ENCODE data around the gene GLIS1.
A peak's percentile ranks its signal among the peaks of the same experiment; 100 is the strongest.

Gene GLIS1

DNA sequence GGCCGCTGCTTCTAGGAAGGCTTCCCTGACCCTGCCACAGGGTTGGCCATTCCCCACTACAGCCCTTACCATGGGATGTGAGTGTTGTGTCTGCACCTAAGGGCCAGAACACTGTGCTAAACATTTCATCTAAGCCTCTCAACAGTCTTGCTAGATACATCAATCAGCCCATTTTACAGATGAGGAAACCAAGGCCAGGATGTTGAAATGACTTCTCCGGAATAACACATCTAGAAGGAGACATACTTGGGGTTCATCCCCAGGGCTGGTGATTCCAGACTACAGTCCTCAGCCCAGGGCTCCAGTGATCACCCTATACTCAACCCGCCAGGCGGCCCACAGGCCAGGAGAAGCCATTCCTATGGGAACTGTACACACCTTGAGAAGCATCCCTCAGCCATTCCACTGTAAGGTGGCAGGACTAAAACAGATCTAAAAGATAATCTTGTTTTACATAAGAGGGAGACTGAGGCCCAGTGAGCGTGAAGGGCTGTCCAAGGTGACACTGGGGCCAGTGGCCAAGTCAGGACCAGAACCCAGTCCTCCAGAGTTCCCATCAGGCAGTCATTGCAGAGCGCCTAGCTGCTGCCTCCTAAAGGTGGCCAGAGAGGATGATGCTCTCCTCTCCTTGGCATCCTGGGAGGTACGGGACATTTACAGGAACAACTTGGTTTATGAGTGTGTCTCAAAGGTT lies 119.5 kb downstream of the GLIS1 start:
- TF ChIP-seq CTCF (IDR thresholded peaks at IDR 0.05): no peak
- peak; percentile 35 for DNase-seq (ENCODE audit: low spot score)
- Histone ChIP-seq H3K4me3 (no peak overlapping the region), H3K27ac (no peak overlapping the region)

DNA sequence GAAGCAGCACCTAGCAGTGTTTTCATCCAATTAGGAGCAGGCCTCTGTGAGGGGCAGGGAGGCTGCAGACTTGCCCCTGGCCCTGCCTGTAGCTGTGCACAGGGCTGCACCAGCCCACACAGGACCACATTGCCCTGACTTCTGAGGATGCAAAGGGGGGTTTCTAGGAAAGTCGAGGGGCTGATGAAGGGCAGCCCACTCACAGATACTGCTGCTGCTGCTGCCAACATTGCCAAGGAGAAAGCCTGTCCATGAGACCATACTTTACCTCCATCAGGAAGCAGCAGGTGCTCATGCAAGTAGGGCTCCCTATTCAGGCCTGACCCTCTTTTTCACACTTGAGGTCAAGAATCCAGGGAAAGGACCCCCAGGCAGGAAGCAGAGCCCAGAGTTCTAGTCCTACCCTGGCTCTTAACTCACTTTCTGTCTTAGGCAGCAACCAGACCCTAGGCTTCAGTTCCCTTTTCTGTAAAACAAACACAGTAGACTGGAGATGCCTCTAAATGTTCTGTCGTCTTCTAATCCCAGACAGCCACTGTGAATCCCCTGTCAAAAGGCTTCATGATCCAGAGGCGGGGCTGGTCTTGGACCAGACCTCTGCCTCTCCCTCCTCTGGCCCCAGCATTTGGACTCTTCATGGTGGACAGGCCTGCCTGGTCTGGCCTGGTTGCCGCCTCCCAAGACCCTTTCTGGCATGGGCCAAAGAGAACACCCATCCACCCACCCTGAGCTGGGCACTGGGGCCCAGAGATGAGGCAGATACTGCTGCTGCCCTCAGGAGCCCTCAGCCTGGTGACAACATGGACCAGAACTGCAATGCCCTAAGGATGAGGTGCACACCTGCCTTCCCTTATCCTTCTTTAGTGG lies 120.2 kb downstream of the GLIS1 start:
- DNase-seq (ENCODE audit: low spot score): peak; percentile 35
- H3K27ac ChIP-seq: no peak overlapping the region
- H3K4me3 ChIP-seq: no peak overlapping the region
- no peak for TF ChIP-seq CTCF (IDR thresholded peaks at IDR 0.05)

DNA sequence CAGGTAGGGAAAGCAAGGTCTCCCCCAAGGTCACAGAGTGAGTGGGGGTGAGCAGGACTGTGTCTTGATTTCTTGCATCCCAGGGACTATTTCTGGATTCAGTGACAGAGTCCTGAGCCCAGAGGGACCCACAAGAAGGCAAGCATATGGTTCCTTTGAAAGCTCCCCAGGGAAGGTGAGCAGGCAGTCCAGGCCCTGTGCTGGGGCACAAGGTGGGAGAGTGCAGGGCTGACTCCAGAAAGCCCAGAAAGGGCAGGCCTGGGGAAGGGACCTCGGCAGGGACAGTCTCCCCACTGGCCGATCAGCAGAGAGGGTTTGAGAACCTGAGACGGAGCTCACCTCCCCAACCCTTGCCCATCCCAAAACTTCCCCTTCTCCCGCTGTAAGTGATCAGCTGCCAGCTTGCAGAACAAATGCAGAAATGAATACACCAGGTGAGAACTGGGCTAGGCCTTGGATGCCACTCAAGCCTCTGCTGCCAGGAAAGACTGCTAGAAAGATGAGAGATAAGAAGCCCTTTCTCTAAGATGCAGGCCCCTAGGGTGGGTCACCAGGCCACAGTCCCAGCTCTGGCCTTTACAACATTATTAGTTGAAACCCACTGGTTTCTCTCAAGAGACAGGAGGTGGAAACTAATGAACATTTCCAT lies 121.0 kb downstream of the GLIS1 start:
- H3K4me3 ChIP-seq: no peak overlapping the region
- TF ChIP-seq CTCF (IDR thresholded peaks at IDR 0.05): no peak
- DNase-seq (ENCODE audit: low spot score): peak; percentile 54
- peak overlapping the region in 1 of 2 donors; percentile 36 for H3K27ac ChIP-seq

GRCh38 chr1:53617382-53617781 lies 121.6 kb downstream of the GLIS1 start:
- TF ChIP-seq CTCF (IDR thresholded peaks at IDR 0.05): no peak
- peak; percentile 65 for DNase-seq (ENCODE audit: low spot score)
- no peak overlapping the region for H3K4me3 ChIP-seq
- H3K27ac ChIP-seq: peak overlapping the region in 1 of 2 donors; percentile 16

DNA sequence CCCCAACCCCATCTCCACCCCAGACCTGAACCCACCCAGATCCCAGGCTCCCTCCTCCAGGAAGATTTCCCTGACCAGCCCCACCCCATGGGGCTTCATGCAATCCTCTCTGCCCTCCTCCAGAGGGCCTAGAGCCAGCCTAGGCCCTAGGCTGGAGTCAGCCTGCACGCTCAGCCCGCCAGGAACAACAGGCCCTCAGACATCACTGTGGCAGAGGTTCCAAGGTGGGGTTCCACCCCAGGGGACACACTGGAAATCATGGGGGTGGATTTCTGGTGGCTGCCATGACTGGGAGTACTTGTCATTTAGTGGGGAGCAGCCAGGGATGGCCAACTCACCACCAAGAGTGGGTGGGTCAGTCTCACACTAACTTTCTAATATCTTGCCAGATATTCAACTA lies 122.0 kb downstream of the GLIS1 start:
- DNase-seq (ENCODE audit: low spot score): peak; percentile 69
- peak overlapping the region in 1 of 2 donors; percentile 28 for H3K27ac ChIP-seq
- TF ChIP-seq CTCF (IDR thresholded peaks at IDR 0.05): no peak
- no peak overlapping the region for H3K4me3 ChIP-seq

DNA sequence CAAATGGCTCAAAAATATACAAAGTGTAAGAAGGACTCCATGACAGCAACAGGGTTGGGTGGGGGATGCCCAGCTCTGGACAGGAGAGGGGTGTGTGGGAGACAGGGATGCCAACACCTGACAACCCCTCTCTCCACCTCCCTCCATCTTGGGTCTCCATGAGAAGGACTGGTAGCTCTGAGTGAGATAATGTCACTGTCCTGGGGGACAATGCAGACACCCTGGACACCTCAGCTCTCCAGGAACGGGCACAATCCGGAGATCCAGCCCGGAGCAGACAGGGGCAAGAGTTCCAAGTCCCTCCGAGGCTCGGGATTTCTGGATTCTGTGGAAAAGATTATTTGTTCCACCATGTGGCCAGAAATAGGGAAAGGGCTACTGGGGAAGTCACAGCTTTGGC lies 122.5 kb downstream of the GLIS1 start:
- no peak for DNase-seq (ENCODE audit: low spot score)

More for the DNA sequence above, 122.5 kb downstream of the GLIS1 start:
- TF ChIP-seq CTCF (IDR thresholded peaks at IDR 0.05): no peak
- Histone ChIP-seq H3K4me3 (no peak overlapping the region), H3K27ac (peak overlapping the region in 1 of 2 donors; percentile 28)

Measured in coronary artery (tissue), 2 donors.